BJ (cell line): ENCODE data around the gene HGS. TPM values are rescaled to one million over a fixed set of nuclear protein-coding genes. Genes with fewer than 3 reads are reported as not detected.

Experiments used
- CTCF ChIA-PET: fragments of 350-600 bp; formaldehyde crosslinking; extraction: SDS; loops from one replicate; lab custom pipeline; 2021; ENCODE audit warnings: antibody characterized with exemption, inconsistent platforms; lab: Yijun Ruan, JAX
- POLR2A ChIA-PET: fragments of 300-600 bp; sonication (Branson Sonifier 250); formaldehyde crosslinking; extraction: SDS; loops from one replicate; lab custom pipeline; 2021; ENCODE audit warnings: antibody characterized with exemption; lab: Charles Lee
- DNase-seq: peaks from one replicate; pipeline ENCODE4 v3.0.0-alpha.2; 2011; ENCODE audit warnings: low read depth
- H3K27me3 ChIP-seq: 2 replicates; pipeline ENCODE4 v1.6.0; 2011; ENCODE audit warnings: low read length; ENCODE audit not compliant: control insufficient read depth, insufficient read depth
- H3K36me3 ChIP-seq: 2 replicates; pipeline ENCODE4 v1.5.1; 2011; ENCODE audit warnings: low read length; ENCODE audit not compliant: control insufficient read depth, insufficient read depth
- H3K4me3 ChIP-seq: 2 replicates; pipeline ENCODE4 v1.5.1; 2011; ENCODE audit warnings: low read depth, mild to moderate bottlenecking, control low read depth, low read length
- CTCF ChIP-seq: IDR thresholded peaks from 2 replicates; pipeline ENCODE4 v1.5.1; 2011; ENCODE audit warnings: low read depth, mild to moderate bottlenecking, control low read depth, inconsistent platforms, low read length, moderate library complexity; ENCODE audit not compliant: insufficient read depth
- polyA plus RNA-seq: library from polyadenylated mRNA; depleted of rRNA; stranded (reverse); fragments of >200 nt; gene quantifications from 2 replicates; pipeline ENCODE4 v1.2.3, GENCODE V29; 2011

The HGS gene
- polyA plus RNA-seq, 1 experiment, result 110 TPM

DNA sequence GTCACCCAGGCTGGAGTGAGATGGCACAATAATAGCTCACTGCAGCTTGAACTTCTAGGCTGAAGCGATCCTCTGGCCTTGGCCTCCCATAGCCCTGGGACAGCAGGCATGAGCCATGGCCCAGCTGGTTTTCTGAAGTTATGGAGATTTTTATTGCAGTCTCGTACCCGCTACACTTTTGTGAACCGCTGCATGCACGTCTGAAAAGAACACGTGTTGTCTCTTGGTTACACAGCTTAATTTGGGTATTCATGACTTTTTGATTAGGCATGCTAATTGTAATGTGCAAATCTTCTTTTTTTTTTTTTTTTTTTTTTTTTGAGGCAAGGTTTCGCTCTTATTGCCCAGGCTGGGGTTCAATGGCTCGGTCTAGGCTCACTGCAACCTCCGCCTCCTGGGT, 41.6 kb downstream of the HGS start:
- TF ChIP-seq CTCF, result no peak
- Histone ChIP-seq H3K36me3 (peaks cover under 1% of the 10 kb centered on the region; the same call in 1 of the 2 replicates), H3K4me3 (no peak overlapping the region), H3K27me3 (no peaks in the 10 kb centered on the region)
- ChIA-PET POLR2A (no interaction called here), CTCF (interaction anchor here (2.0 kb wide), 1 partner anchor 9 kb away, joined by 6 read pairs; no protein-coding TSS in a partner anchor)
- no peak for DNase-seq

DNA sequence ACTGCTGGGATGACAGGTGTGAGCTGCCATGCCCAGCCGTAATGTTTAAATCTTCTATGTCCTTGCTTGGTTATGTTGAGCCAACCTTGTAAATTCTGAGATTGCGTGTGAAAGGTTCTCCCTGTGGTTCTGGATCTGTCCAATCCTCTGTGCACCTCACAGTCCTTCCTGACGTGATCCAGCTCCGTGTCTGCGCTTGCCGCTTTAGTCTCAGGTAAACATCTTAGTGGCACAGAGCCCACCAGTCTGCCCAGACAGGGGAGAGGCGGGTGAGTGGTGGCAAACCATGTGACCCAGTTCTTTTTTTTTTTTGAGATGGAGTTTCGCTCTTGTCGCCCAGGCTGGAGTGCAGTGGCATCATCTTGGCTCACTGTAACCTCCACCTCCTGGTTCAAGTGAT, 42.2 kb downstream of the HGS start:
- DNase-seq, result no peak

DNA sequence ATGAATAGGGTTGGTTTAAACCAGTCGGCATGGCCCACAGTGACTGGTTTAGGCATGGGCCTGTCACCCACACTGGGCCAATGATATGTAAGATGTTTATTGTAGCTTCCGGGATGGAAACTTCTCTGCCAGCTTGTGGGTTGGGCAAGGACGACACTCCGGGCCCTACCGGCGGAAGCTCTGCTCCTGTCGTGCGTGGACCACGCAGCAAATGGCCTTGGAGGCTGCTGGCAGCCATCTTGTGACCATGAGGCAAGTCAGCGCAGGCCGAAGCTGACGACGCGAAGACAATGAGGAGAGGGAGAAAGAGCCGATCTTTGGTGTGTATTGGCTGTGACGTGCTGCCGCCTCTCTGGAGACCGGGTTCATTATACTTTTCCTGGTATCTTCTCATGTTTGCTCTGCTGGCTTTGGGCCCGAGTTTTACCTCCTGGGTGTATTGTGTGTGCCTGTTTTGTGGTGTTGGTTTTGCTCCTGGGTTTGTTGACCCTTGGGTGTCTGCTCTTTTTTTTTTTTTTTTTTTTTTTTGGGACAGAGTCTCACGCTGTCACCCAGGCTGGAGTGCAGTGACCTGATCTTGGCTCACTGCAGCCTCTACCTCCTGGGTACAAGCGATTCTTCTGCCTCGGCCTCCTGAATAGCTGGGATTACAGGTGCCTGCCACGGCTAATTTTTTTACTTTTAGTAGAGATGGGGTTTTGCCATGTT, 43.7 kb downstream of the HGS start:
- no peak overlapping the region for H3K4me3 ChIP-seq
- ChIA-PET POLR2A (no interaction called here), CTCF (interaction anchor here (0.7 to 1.7 kb wide), 2 partner anchors 14 to 142 kb away, joined by 3 read pairs; no protein-coding TSS in a partner anchor)
- no peak for TF ChIP-seq CTCF
- H3K36me3 ChIP-seq, result no peaks in the 10 kb centered on the region
- no peaks in the 10 kb centered on the region for H3K27me3 ChIP-seq
- DNase-seq, result no peak

More for the DNA sequence above, 42.2 kb downstream of the HGS start:
- H3K27me3 ChIP-seq, result no peaks in the 10 kb centered on the region
- POLR2A ChIA-PET, result no interaction called here
- TF ChIP-seq CTCF, result no peak
- H3K36me3 ChIP-seq, result no peaks in the 10 kb centered on the region
- no peak overlapping the region for H3K4me3 ChIP-seq
- CTCF ChIA-PET, result interaction anchor here (2.0 kb wide), 1 partner anchor 8 kb away, joined by 6 read pairs; no protein-coding TSS in a partner anchor

DNA sequence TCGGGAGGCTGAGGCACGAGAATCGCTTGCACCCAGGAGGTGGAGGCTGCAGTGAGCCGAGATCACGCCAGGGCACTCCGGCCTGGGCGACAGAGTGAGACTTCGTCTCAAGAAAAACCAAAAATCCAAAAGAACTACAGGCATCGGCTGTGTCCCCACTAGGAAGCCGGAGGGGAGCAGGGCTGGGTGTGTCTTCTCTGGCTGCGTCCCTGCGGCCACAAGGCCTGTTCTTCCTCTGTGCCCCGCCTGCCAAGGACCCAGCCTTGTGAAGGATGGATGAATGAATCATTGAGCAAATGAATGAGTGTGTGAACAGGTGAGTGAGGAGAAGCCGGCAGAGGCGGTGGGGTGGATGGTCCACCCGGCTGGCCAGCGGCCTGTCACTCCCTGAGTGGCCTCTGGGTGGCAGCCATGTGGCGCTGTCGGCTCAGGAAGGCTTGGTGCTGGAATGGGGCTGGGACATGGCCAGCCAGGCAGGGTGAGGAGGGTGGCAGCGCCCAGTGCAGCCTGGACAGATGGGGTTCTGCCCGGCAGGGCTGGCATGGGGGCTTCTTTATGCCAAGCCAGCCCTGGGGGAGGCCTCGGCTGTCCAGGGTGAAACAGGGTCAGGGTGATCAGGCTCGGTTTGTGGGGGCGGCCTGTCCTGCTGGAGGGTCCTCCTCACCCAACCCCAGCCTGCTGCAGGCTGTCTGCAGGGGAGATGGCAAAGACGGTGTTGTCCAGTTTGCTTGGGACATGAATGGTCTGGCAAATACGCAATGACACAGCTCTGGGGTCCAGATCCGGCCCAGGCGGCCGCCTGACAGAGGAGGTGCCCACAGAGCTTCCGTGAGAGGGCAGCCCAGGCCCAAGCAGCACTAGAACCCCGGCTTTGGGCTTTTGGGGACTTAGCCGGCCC, 49.9 kb downstream of the HGS start:
- H3K4me3 ChIP-seq, result no peak overlapping the region
- H3K27me3 ChIP-seq, result no peaks in the 10 kb centered on the region; the same call in none of the 2 replicates
- POLR2A ChIA-PET, result no interaction called here
- CTCF ChIA-PET, result interaction anchor here (0.6 to 2.2 kb wide), 8 partner anchors 8 to 287 kb away, joined by 3 to 9 read pairs (median 4); no protein-coding TSS in a partner anchor
- TF ChIP-seq CTCF, result peak; percentile 90
- no peaks in the 10 kb centered on the region for H3K36me3 ChIP-seq
- DNase-seq, result no peak
